GM23338 (cell line): ENCODE measurements around the gene GNA15.

ENCODE experiments used
- CTCF ChIP-seq, 2 experiments: fragments of 200-600 bp in 1 of 2; sonication (generic) in 1 of 2; conservative IDR thresholded peaks; 2 replicates each; pipeline versions ENCODE4 v1.5.1 to v1.6.1; 2016 to 2017; ENCODE audit warnings: antibody characterized with exemption in 2 of 2, low read depth in 2 of 2, mild to moderate bottlenecking in 2 of 2, moderate library complexity in 1 of 2
- EZH2 ChIP-seq: fragments of 200-600 bp; sonication (generic); IDR thresholded peaks from one replicate; pipeline ENCODE4 v1.8.0; 2017; ENCODE audit warnings: antibody characterized with exemption, mild to moderate bottlenecking, low read depth; ENCODE audit not compliant: unreplicated experiment
- EZH2phosphoT487 ChIP-seq: fragments of 200-600 bp; sonication (generic); IDR thresholded peaks from one replicate; pipeline ENCODE4 v1.8.1; 2018; ENCODE audit warnings: antibody characterized with exemption; ENCODE audit not compliant: unreplicated experiment
- POLR2AphosphoS5 ChIP-seq: IDR thresholded peaks from 2 replicates; pipeline ENCODE4 v1.6.1; 2016; ENCODE audit warnings: antibody characterized with exemption, low read depth
- TF ChIP-seq, protein P1 (sequence below): IDR thresholded peaks from one replicate; pipeline ENCODE4 v1.6.1; 2018; ENCODE audit warnings: antibody characterized with exemption; ENCODE audit not compliant: unreplicated experiment

- TF ChIP-seq CTCF (conservative IDR thresholded peaks at IDR 0.05; ENCODE audit: low read depth in 2 of 2), result no peak
- no peak for TF ChIP-seq EZH2
- no peak for TF ChIP-seq POLR2AphosphoS5
- TF ChIP-seq, protein P1, sequence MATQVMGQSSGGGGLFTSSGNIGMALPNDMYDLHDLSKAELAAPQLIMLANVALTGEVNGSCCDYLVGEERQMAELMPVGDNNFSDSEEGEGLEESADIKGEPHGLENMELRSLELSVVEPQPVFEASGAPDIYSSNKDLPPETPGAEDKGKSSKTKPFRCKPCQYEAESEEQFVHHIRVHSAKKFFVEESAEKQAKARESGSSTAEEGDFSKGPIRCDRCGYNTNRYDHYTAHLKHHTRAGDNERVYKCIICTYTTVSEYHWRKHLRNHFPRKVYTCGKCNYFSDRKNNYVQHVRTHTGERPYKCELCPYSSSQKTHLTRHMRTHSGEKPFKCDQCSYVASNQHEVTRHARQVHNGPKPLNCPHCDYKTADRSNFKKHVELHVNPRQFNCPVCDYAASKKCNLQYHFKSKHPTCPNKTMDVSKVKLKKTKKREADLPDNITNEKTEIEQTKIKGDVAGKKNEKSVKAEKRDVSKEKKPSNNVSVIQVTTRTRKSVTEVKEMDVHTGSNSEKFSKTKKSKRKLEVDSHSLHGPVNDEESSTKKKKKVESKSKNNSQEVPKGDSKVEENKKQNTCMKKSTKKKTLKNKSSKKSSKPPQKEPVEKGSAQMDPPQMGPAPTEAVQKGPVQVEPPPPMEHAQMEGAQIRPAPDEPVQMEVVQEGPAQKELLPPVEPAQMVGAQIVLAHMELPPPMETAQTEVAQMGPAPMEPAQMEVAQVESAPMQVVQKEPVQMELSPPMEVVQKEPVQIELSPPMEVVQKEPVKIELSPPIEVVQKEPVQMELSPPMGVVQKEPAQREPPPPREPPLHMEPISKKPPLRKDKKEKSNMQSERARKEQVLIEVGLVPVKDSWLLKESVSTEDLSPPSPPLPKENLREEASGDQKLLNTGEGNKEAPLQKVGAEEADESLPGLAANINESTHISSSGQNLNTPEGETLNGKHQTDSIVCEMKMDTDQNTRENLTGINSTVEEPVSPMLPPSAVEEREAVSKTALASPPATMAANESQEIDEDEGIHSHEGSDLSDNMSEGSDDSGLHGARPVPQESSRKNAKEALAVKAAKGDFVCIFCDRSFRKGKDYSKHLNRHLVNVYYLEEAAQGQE, result no peak
- no peak for TF ChIP-seq EZH2phosphoT487
Observed at GRCh38 chr19:3116621-3117020, 19.2 kb upstream of the GNA15 start.
